Measurements from ENCODE around the gene FRRS1.

FRRS1 gene

GRCh38 chr1:99749504-99750347 is 16.7 kb downstream of the FRRS1 start:
- H3K9me3 ChIP-seq (replicated peaks; ENCODE audit: low read length): no peaks in the 10 kb centered on the region
- no peak overlapping the region for H3K4me3 ChIP-seq (ENCODE audit: low read length)
- peaks cover 5% of the 10 kb centered on the region for H3K4me1 ChIP-seq (ENCODE audit: control insufficient read depth, insufficient read depth, low read length)
- H3K27me3 ChIP-seq (ENCODE audit: control insufficient read depth, insufficient read depth, low read length): no peaks in the 10 kb centered on the region
- H3K4me2 ChIP-seq (ENCODE audit: low read length): no peak overlapping the region
- H3K36me3 ChIP-seq (ENCODE audit: insufficient read depth, low read length): no peaks in the 10 kb centered on the region
- H3K9ac ChIP-seq (ENCODE audit: low read depth, low read length): no peak overlapping the region

GRCh38 chr1:99748419-99748818 is 18.0 kb downstream of the FRRS1 start:
- no peaks in the 10 kb centered on the region for H3K9me3 ChIP-seq (replicated peaks; ENCODE audit: low read length)
- no peak overlapping the region for H3K9ac ChIP-seq (ENCODE audit: low read depth, low read length)
- H3K4me1 ChIP-seq (ENCODE audit: control insufficient read depth, insufficient read depth, low read length): peaks cover 5% of the 10 kb centered on the region
- H3K27me3 ChIP-seq (ENCODE audit: control insufficient read depth, insufficient read depth, low read length): no peaks in the 10 kb centered on the region
- no peaks in the 10 kb centered on the region for H3K36me3 ChIP-seq (ENCODE audit: insufficient read depth, low read length)
- H3K4me2 ChIP-seq (ENCODE audit: low read length): no peak overlapping the region
- no peak overlapping the region for H3K4me3 ChIP-seq (ENCODE audit: low read length)

DNA sequence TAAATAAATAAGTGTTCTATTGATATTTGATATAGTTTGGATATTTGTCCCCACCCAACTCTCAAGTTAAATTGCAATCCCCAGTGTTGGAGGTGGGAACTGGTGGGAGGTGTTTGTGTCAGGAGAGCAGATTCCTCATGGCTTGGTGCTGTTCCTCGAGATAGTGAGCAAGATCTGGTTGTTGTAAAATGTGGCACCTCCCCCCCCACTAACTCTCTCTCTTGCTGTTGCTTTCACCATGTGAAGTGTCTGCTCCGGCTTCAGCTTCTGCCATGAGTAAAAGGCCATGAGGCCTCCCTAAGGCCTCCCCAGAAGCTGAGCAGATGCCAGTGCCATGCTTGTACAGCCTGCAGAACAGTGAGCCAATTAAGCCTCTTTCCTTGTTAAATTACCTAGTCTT is 20.8 kb downstream of the FRRS1 start:
- Histone ChIP-seq H3K4me2 (ENCODE audit: low read length) (no peak overlapping the region), H3K4me3 (ENCODE audit: low read length) (no peak overlapping the region), H3K27me3 (ENCODE audit: control insufficient read depth, insufficient read depth, low read length) (no peaks in the 10 kb centered on the region), H3K9me3 (replicated peaks; ENCODE audit: low read length) (no peaks in the 10 kb centered on the region), H3K4me1 (ENCODE audit: control insufficient read depth, insufficient read depth, low read length) (peaks cover 5% of the 10 kb centered on the region), H3K9ac (ENCODE audit: low read depth, low read length) (no peak overlapping the region), H3K36me3 (ENCODE audit: insufficient read depth, low read length) (no peaks in the 10 kb centered on the region)

DNA sequence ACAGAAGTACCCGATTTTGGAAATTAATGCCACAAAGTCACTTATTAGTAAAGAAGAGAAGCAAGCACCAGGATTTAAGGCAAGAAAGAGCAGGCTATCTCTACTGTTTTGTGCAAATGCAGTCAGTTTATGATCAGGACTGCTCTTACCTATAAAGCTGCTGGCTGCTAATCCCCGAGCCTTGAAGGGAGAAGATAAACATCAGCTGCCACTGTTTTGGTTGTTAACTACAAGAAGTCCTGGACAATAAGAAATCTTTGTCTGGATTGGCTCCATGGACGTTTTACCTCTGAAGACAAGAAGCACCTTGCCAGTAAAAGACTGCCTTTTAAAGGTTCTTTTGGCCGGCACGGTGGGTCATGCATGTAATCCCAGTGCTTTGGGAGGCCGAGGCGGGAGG is 21.4 kb downstream of the FRRS1 start:
- H3K9me3 ChIP-seq (replicated peaks; ENCODE audit: low read length): no peaks in the 10 kb centered on the region
- H3K36me3 ChIP-seq (ENCODE audit: insufficient read depth, low read length): peaks cover 2% of the 10 kb centered on the region

DNA sequence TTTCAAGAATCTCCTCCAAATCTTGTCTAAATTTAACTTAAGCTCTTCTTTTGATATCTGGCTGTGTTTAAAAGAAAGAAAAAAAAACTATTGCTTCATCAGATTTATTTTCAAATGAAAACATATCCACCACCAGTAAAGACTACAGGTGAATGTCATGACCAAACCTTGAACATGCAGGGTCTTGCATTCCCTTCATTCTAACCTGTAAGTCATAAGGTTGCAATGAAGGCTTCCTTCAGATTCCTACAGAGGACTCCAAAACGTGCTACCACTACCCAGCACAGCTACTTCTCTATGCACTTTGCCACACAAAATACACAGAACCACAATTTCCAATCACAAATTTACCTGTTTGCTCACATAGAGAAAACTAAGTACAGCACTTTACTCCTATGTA is 26.3 kb downstream of the FRRS1 start:
- Histone ChIP-seq H3K9me3 (replicated peaks; ENCODE audit: low read length) (no peaks in the 10 kb centered on the region), H3K4me2 (ENCODE audit: low read length) (no peak overlapping the region), H3K27me3 (ENCODE audit: control insufficient read depth, insufficient read depth, low read length) (no peaks in the 10 kb centered on the region), H3K36me3 (ENCODE audit: insufficient read depth, low read length) (peaks cover 2% of the 10 kb centered on the region), H3K9ac (ENCODE audit: low read depth, low read length) (no peak overlapping the region), H3K4me3 (ENCODE audit: low read length) (no peak overlapping the region), H3K4me1 (ENCODE audit: control insufficient read depth, insufficient read depth, low read length) (no peaks in the 10 kb centered on the region)

More for the DNA sequence above, 21.4 kb downstream of the FRRS1 start:
- no peak overlapping the region for H3K9ac ChIP-seq (ENCODE audit: low read depth, low read length)
- no peak overlapping the region for H3K4me2 ChIP-seq (ENCODE audit: low read length)
- H3K4me3 ChIP-seq (ENCODE audit: low read length): no peak overlapping the region
- peaks cover 5% of the 10 kb centered on the region for H3K4me1 ChIP-seq (ENCODE audit: control insufficient read depth, insufficient read depth, low read length)
- no peaks in the 10 kb centered on the region for H3K27me3 ChIP-seq (ENCODE audit: control insufficient read depth, insufficient read depth, low read length)

GRCh38 chr1:99738858-99739465 is 27.5 kb downstream of the FRRS1 start:
- peaks cover 2% of the 10 kb centered on the region for H3K36me3 ChIP-seq (ENCODE audit: insufficient read depth, low read length)

DNA sequence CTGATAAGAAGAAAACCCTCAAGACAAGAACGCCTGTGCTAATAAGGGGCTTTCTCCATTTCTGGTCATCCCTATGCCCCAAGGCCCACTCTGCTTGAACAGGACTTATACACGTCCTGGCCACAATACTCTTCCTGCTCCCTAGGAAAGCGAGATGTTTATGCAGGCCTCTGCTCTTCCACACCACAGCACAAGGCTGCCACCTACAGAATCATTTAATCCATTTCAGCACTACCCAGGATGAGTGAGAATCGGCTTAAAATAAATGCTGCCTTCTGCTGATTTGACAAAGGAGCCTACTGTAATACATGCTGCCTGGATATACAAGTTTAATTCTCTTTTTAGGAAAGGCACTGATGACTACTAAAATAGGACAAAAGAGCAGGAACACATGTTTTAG is 29.4 kb downstream of the FRRS1 start:
- peaks cover 2% of the 10 kb centered on the region for H3K36me3 ChIP-seq (ENCODE audit: insufficient read depth, low read length)
- no peak overlapping the region for H3K9ac ChIP-seq (ENCODE audit: low read depth, low read length)
- H3K4me3 ChIP-seq (ENCODE audit: low read length): no peak overlapping the region
- no peak overlapping the region for H3K4me2 ChIP-seq (ENCODE audit: low read length)
- peaks cover 4% of the 10 kb centered on the region for H3K4me1 ChIP-seq (ENCODE audit: control insufficient read depth, insufficient read depth, low read length)
- H3K9me3 ChIP-seq (replicated peaks; ENCODE audit: low read length): no peaks in the 10 kb centered on the region
- H3K27me3 ChIP-seq (ENCODE audit: control insufficient read depth, insufficient read depth, low read length): no peaks in the 10 kb centered on the region

More at GRCh38 chr1:99738858-99739465, 27.5 kb downstream of the FRRS1 start:
- Histone ChIP-seq H3K9me3 (replicated peaks; ENCODE audit: low read length) (no peaks in the 10 kb centered on the region), H3K4me2 (ENCODE audit: low read length) (no peak overlapping the region), H3K4me1 (ENCODE audit: control insufficient read depth, insufficient read depth, low read length) (no peaks in the 10 kb centered on the region), H3K9ac (ENCODE audit: low read depth, low read length) (no peak overlapping the region), H3K27me3 (ENCODE audit: control insufficient read depth, insufficient read depth, low read length) (no peaks in the 10 kb centered on the region), H3K4me3 (ENCODE audit: low read length) (no peak overlapping the region)

- Histone ChIP-seq H3K4me2 (ENCODE audit: low read length) (no peak overlapping the region), H3K27me3 (ENCODE audit: control insufficient read depth, insufficient read depth, low read length) (no peaks in the 10 kb centered on the region), H3K9me3 (replicated peaks; ENCODE audit: low read length) (no peaks in the 10 kb centered on the region), H3K4me3 (ENCODE audit: low read length) (no peak overlapping the region), H3K9ac (ENCODE audit: low read depth, low read length) (no peak overlapping the region), H3K4me1 (ENCODE audit: control insufficient read depth, insufficient read depth, low read length) (peaks cover 16% of the 10 kb centered on the region), H3K36me3 (ENCODE audit: insufficient read depth, low read length) (peaks cover 2% of the 10 kb centered on the region)
Observed at GRCh38 chr1:99735852-99736251, 30.6 kb downstream of the FRRS1 start.

DNA sequence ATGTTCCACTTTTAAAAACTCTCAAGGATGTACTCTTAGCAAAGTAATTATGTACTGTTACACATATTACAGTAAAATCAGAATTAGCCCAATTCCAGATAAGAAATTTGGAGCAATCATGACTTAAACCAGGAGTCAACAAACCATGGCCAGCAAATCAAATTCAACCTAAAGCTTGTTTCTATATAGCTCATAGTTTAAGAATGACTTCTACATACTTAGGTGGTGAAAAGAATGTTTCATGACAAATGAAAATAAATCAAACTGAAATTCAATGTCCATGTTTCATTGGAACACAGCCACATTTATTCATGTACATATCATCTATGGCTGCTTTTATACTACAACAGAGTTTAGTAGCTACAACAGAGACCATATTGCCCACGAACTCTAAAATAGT is 35.1 kb downstream of the FRRS1 start:
- Histone ChIP-seq H3K9ac (ENCODE audit: low read depth, low read length) (no peak overlapping the region), H3K27me3 (ENCODE audit: control insufficient read depth, insufficient read depth, low read length) (no peaks in the 10 kb centered on the region), H3K4me2 (ENCODE audit: low read length) (no peak overlapping the region), H3K4me3 (ENCODE audit: low read length) (no peak overlapping the region), H3K9me3 (replicated peaks; ENCODE audit: low read length) (no peaks in the 10 kb centered on the region), H3K4me1 (ENCODE audit: control insufficient read depth, insufficient read depth, low read length) (peaks cover 29% of the 10 kb centered on the region), H3K36me3 (ENCODE audit: insufficient read depth, low read length) (no peaks in the 10 kb centered on the region)

GRCh38 chr1:99728494-99729235 is 37.8 kb downstream of the FRRS1 start:
- no peaks in the 10 kb centered on the region for H3K9me3 ChIP-seq (replicated peaks; ENCODE audit: low read length)

DNA sequence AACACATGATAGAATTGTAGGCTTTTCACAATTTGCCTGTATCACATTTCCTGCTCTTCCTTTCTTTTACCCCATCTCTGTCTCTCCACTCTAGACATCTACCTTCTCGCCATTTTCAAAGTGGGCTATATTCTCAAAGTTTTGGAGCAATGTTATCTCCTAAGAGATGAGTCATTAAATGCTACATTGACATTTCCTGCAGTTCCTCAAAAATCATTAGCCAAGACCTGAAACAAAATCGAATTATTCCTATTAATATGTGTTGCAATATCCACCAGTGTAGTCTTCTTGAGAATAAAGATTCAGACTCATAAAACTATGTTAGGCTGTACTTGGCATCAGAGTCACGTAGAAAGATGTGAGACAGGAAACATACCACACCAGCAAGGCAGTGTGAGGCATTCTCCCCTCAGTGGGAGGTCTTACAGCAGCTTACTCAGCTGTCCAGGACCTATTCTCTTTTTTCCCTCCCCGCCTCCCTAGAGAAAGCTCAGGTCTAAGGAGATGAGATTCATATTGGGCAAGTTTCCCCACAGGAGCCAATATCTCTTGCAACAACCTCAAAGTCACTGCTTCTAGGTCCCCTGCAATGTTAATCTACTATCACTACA is 38.8 kb downstream of the FRRS1 start:
- Histone ChIP-seq H3K4me2 (ENCODE audit: low read length) (no peak overlapping the region), H3K27me3 (ENCODE audit: control insufficient read depth, insufficient read depth, low read length) (no peaks in the 10 kb centered on the region), H3K9ac (ENCODE audit: low read depth, low read length) (no peak overlapping the region), H3K36me3 (ENCODE audit: insufficient read depth, low read length) (no peaks in the 10 kb centered on the region), H3K9me3 (replicated peaks; ENCODE audit: low read length) (no peaks in the 10 kb centered on the region), H3K4me3 (ENCODE audit: low read length) (no peak overlapping the region), H3K4me1 (ENCODE audit: control insufficient read depth, insufficient read depth, low read length) (peaks cover 25% of the 10 kb centered on the region)

More at GRCh38 chr1:99728494-99729235, 37.8 kb downstream of the FRRS1 start:
- H3K36me3 ChIP-seq (ENCODE audit: insufficient read depth, low read length): no peaks in the 10 kb centered on the region
- no peak overlapping the region for H3K9ac ChIP-seq (ENCODE audit: low read depth, low read length)
- H3K4me1 ChIP-seq (ENCODE audit: control insufficient read depth, insufficient read depth, low read length): peaks cover 28% of the 10 kb centered on the region
- H3K4me3 ChIP-seq (ENCODE audit: low read length): no peak overlapping the region
- no peaks in the 10 kb centered on the region for H3K27me3 ChIP-seq (ENCODE audit: control insufficient read depth, insufficient read depth, low read length)
- H3K4me2 ChIP-seq (ENCODE audit: low read length): no peak overlapping the region
